HCT116 (cell line): Measurements from ENCODE around the gene ANO2. TPM values are rescaled to one million over a fixed set of nuclear protein-coding genes. Genes with fewer than 3 reads are reported as not detected.

Experiments
- ATAC-seq: fragments of 200-7000 bp; cut with Tn5 transposase; 2 replicates; pipeline ENCODE4 v1.9.1; 2020; ENCODE audit warnings: mild to moderate bottlenecking, moderate library complexity
- BruUV-seq: library from RNA; stranded (reverse); fragments of 400-500 nt; replicated peaks from 2 replicates; lab custom pipeline; 2021; lab: Mats Ljungman, UMichigan
- CTCF ChIA-PET: fragments of 300-600 bp; sonication (Branson Sonifier 250); formaldehyde crosslinking; loops from one replicate; lab custom pipeline; 2021; ENCODE audit warnings: antibody characterized with exemption; lab: Charles Lee
- POLR2A ChIA-PET: fragments of 300-600, 350-600 bp; sonication (Branson Sonifier 250); formaldehyde crosslinking; loops from one replicate; lab custom pipeline; 2021; ENCODE audit warnings: antibody characterized with exemption; lab: Charles Lee
- RAD21 ChIA-PET, 2 experiments: fragments of 300-600 bp; sonication (Branson Sonifier 250); formaldehyde crosslinking; loops; one replicate each; lab custom pipeline; 2023; ENCODE audit warnings: low total read pairs in 2 of 2; ENCODE audit not compliant: uncharacterized antibody in 2 of 2, unreplicated experiment in 2 of 2, low non-redundant PET in 1 of 2; lab: Charles Lee
- DNase-seq: peaks from one replicate; pipeline ENCODE4 v3.0.0-alpha.2; 2010; ENCODE audit warnings: low read depth, low spot score
- H2AFZ ChIP-seq: fragments of 200-600 bp; shearing (Covaris generic), sonication (generic); 2 replicates; pipeline ENCODE4 v1.6.1; 2017; ENCODE audit warnings: low read depth, mixed run types, mixed read lengths, antibody characterized with exemption, low read length; ENCODE audit not compliant: poor library complexity, severe bottlenecking
- H3K27ac ChIP-seq: 2 replicates; pipeline ENCODE4 v1.5.1; 2012; ENCODE audit warnings: low read depth, low read length
- H3K27me3 ChIP-seq: fragments of 200-600 bp; sonication (generic); 2 replicates; pipeline ENCODE4 v1.6.1; 2016; ENCODE audit warnings: mixed run types, low read length, mixed read lengths; ENCODE audit not compliant: insufficient read depth
- H3K36me3 ChIP-seq, 2 experiments: fragments of 200-500 bp in 1 of 2; fragments of 200-600 bp in 1 of 2; sonication (Bioruptor generic) in 1 of 2; sonication (generic) in 1 of 2; 2 replicates each; pipeline versions ENCODE4 v1.5.1 to v1.6.1; 2014 to 2016; ENCODE audit warnings: low read length in 2 of 2, inconsistent platforms in 1 of 2, mixed read lengths in 1 of 2, mixed run types in 1 of 2; ENCODE audit not compliant: insufficient read depth in 2 of 2, control insufficient read depth in 1 of 2
- H3K4me1 ChIP-seq, 2 experiments: fragments of 200-600 bp in 1 of 2; sonication (generic) in 1 of 2; 2 replicates each; pipeline versions ENCODE4 v1.5.1 to v1.6.1; 2012 to 2017; ENCODE audit warnings: low read length in 2 of 2, inconsistent platforms in 1 of 2, mild to moderate bottlenecking in 1 of 2, mixed read lengths in 1 of 2, mixed run types in 1 of 2, moderate library complexity in 1 of 2; ENCODE audit not compliant: insufficient read depth in 2 of 2, control insufficient read depth in 1 of 2
- H3K4me2 ChIP-seq: fragments of 200-600 bp; sonication (generic); 2 replicates; pipeline ENCODE4 v1.6.1; 2017; ENCODE audit warnings: mixed run types, low read length, mixed read lengths
- H3K4me3 ChIP-seq, 2 experiments: fragments of 200-600 bp in 1 of 2; sonication (generic) in 1 of 2; replicated peaks in 1 of 2; 2 replicates each; pipeline ENCODE4 v1.5.1; 2011 to 2016; ENCODE audit warnings: low read length in 2 of 2, control low read depth in 1 of 2, low read depth in 1 of 2, mild to moderate bottlenecking in 1 of 2, mixed read lengths in 1 of 2, mixed run types in 1 of 2
- H3K79me2 ChIP-seq: fragments of 200-600 bp; sonication (generic); 2 replicates; pipeline ENCODE4 v1.6.1; 2017; ENCODE audit warnings: mild to moderate bottlenecking, mixed run types, low read length, moderate library complexity, mixed read lengths; ENCODE audit not compliant: insufficient read depth
- H3K9ac ChIP-seq: fragments of 200-600 bp; sonication (generic); 2 replicates; pipeline ENCODE4 v1.6.1; 2016; ENCODE audit warnings: low read length, mixed read lengths
- H3K9me2 ChIP-seq: fragments of 200-600 bp; sonication (generic), shearing (Covaris generic); 2 replicates; pipeline ENCODE4 v1.6.1; 2017; ENCODE audit warnings: mixed run types, mild to moderate bottlenecking, moderate library complexity; ENCODE audit not compliant: insufficient read depth
- H3K9me3 ChIP-seq, 2 experiments: fragments of 200-500 bp in 1 of 2; fragments of 200-600 bp in 1 of 2; sonication (Bioruptor generic) in 1 of 2; sonication (generic) in 1 of 2; 2 replicates each; pipeline ENCODE4 v1.6.1; 2014 to 2017; ENCODE audit warnings: low read length in 2 of 2, mixed read lengths in 2 of 2, inconsistent platforms in 1 of 2, low read depth in 1 of 2, mild to moderate bottlenecking in 1 of 2, mixed run types in 1 of 2, moderate library complexity in 1 of 2; ENCODE audit not compliant: control insufficient read depth in 1 of 2, insufficient read depth in 1 of 2
- H4K20me1 ChIP-seq: fragments of 200-600 bp; sonication (generic), shearing (Covaris generic); 2 replicates; pipeline ENCODE4 v1.6.1; 2017; ENCODE audit warnings: mixed run types, mild to moderate bottlenecking, moderate library complexity; ENCODE audit not compliant: insufficient read depth
- CBX3 ChIP-seq: IDR thresholded peaks from 2 replicates; pipeline ENCODE4 v1.6.1; 2012; ENCODE audit warnings: low read depth
- CTCF ChIP-seq, 3 experiments: fragments of 200-600 bp in 1 of 3; sonication (generic) in 1 of 3; IDR thresholded peaks in 2 of 3; conservative IDR thresholded peaks in 1 of 3; 2 replicates each; pipeline ENCODE4 v1.5.1; 2012 to 2017; ENCODE audit warnings: low read depth in 2 of 3, low read length in 2 of 3, antibody characterized with exemption in 1 of 3, borderline replicate concordance in 1 of 3, control low read depth in 1 of 3, mild to moderate bottlenecking in 1 of 3, mixed read lengths in 1 of 3, mixed run types in 1 of 3, moderate library complexity in 1 of 3; ENCODE audit not compliant: insufficient read depth in 1 of 3
- EZH2phosphoT487 ChIP-seq: fragments of 200-600 bp; IDR thresholded peaks from 2 replicates; pipeline ENCODE4 v1.6.1; 2018; ENCODE audit warnings: antibody characterized with exemption, borderline replicate concordance
- FOSL1 ChIP-seq: IDR thresholded peaks from 2 replicates; pipeline ENCODE4 v1.6.1; 2012; ENCODE audit warnings: low read depth
- JUND ChIP-seq: IDR thresholded peaks from 2 replicates; pipeline ENCODE4 v1.6.1; 2012
- MAX ChIP-seq: IDR thresholded peaks from 2 replicates; pipeline ENCODE4 v1.6.1; 2012
- POLR2A ChIP-seq: IDR thresholded peaks from 2 replicates; pipeline ENCODE4 v1.7.0; 2011; ENCODE audit warnings: borderline replicate concordance; ENCODE audit not compliant: insufficient read depth, insufficient read length; ENCODE audit errors: extremely low read depth
- POLR2AphosphoS5 ChIP-seq: IDR thresholded peaks from 2 replicates; pipeline ENCODE4 v1.6.1; 2011; ENCODE audit warnings: mild to moderate bottlenecking, low read depth, low read length, moderate library complexity
- RAD21 ChIP-seq: IDR thresholded peaks from 2 replicates; pipeline ENCODE4 v1.6.1; 2012; ENCODE audit warnings: low read depth, mild to moderate bottlenecking
- SRF ChIP-seq: IDR thresholded peaks from 2 replicates; pipeline ENCODE4 v1.6.1; 2012; ENCODE audit warnings: low read depth
- TCF7L2 ChIP-seq: IDR thresholded peaks from 2 replicates; pipeline ENCODE4 v1.7.0; 2011; ENCODE audit warnings: borderline replicate concordance, inconsistent platforms; ENCODE audit not compliant: insufficient read depth, insufficient read length; ENCODE audit errors: extremely low read depth
- YY1 ChIP-seq: IDR thresholded peaks from 2 replicates; pipeline ENCODE4 v1.6.1; 2011; ENCODE audit warnings: low read length, low read depth, moderate library complexity, mild to moderate bottlenecking; ENCODE audit not compliant: insufficient replicate concordance; ENCODE audit errors: extremely low read depth
- ZFX ChIP-seq: fragments of 450-650 bp; IDR thresholded peaks from 2 replicates; pipeline ENCODE4 v1.6.1; 2017
- intact Hi-C: fragments of 100-400 bp; cut with micrococcal nuclease; formaldehyde crosslinking; loops from 2 replicates; pipeline ENCODE4 v1.10.0; 2022
- total RNA-seq: library from RNA; stranded (reverse); gene quantifications from one replicate; pipeline ENCODE4 v1.2.1, GENCODE V29; 2021; ENCODE audit not compliant: unreplicated experiment
- TF ChIP-seq, protein P1 (sequence below): IDR thresholded peaks from 2 replicates; pipeline ENCODE4 v1.6.1; 2011; ENCODE audit warnings: mild to moderate bottlenecking, low read length, moderate library complexity; ENCODE audit not compliant: insufficient replicate concordance; ENCODE audit errors: extremely low read depth

ANO2 gene
- total RNA-seq, 1 experiment from 2014 or later, result not detected

DNA sequence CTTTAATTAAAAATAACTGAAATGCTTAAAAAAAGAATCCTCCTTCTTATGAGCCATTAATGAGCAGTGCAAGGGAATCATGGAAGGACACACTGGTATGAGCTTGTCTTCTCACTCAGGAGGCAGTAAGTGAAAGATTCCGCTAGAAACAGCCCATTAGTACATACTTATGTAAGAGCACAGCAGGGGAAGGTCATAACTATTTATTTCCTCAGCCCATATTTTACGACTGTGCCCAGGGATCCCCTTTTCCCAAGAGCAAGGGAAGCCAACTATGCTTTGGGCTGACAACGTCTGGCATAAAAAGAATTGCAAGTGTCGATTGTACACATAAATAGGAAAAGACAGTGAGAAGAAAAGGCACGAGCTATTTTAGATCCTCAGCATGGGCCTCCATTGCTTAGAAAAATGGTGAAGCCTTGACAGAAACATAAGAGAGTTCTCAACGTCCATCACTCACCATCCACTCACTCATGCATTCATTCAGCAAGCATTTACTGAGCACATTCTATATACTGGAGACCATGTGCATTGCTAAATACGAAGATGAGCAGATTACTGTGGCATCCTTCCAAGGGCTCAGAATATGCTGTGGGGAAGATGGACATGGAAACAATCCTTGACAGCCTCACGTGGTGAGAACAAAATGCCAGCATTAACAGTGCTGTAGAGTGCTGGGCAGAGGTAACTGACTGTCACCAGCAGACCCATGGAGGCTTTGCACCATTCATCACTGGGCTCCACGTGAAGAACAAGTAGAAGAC is 360.5 kb downstream of the ANO2 start (continued):
- no peak for TF ChIP-seq RAD21
- TF ChIP-seq, all 23 proteins: peak for 0

- intact Hi-C loops, result no loop called here
- Histone ChIP-seq H3K4me1 (peaks cover 2 to 8% of the 10 kb centered on the region in 2 experiments; a peak in 3 of 4 replicates), H3K4me3 (no peak overlapping the region), H3K9me3 (no peaks in the 10 kb centered on the region), H4K20me1 (no peaks in the 10 kb centered on the region), H3K79me2 (no peaks in the 10 kb centered on the region), H3K27ac (no peak overlapping the region), H3K27me3 (peaks cover 19% of the 10 kb centered on the region), H3K4me2 (no peak overlapping the region), H3K9ac (no peak overlapping the region), H3K36me3 (no peaks in the 10 kb centered on the region), H2AFZ (no peak overlapping the region), H3K9me2 (no peaks in the 10 kb centered on the region)
- ChIA-PET POLR2A (no interaction called here), CTCF (no interaction called here), RAD21 (no interaction called here)
- DNase-seq, result no peak
- ATAC-seq, result no peak
- TF ChIP-seq POLR2AphosphoS5, result no peak
- BruUV-seq, result no TSS peak
Measured at GRCh38 chr12:5582541-5582940, 362.5 kb downstream of the ANO2 start.

- Histone ChIP-seq H3K9me3 (no peaks in the 10 kb centered on the region), H3K27me3 (peaks cover 23% of the 10 kb centered on the region), H3K9me2 (no peaks in the 10 kb centered on the region), H2AFZ (no peak overlapping the region), H3K9ac (no peak overlapping the region), H3K79me2 (no peaks in the 10 kb centered on the region), H3K4me1 (peaks cover 2 to 8% of the 10 kb centered on the region in 2 experiments; a peak in 3 of 4 replicates), H3K4me2 (no peak overlapping the region), H3K36me3 (no peaks in the 10 kb centered on the region), H3K27ac (no peak overlapping the region), H4K20me1 (no peaks in the 10 kb centered on the region), H3K4me3 (no peak overlapping the region)
- ATAC-seq (no peak), DNase-seq (no peak)
- ChIA-PET CTCF (no interaction called here), POLR2A (no interaction called here), RAD21 (no interaction called here)
- intact Hi-C loops, result no loop called here
- no TSS peak for BruUV-seq
- TF ChIP-seq, protein P1, sequence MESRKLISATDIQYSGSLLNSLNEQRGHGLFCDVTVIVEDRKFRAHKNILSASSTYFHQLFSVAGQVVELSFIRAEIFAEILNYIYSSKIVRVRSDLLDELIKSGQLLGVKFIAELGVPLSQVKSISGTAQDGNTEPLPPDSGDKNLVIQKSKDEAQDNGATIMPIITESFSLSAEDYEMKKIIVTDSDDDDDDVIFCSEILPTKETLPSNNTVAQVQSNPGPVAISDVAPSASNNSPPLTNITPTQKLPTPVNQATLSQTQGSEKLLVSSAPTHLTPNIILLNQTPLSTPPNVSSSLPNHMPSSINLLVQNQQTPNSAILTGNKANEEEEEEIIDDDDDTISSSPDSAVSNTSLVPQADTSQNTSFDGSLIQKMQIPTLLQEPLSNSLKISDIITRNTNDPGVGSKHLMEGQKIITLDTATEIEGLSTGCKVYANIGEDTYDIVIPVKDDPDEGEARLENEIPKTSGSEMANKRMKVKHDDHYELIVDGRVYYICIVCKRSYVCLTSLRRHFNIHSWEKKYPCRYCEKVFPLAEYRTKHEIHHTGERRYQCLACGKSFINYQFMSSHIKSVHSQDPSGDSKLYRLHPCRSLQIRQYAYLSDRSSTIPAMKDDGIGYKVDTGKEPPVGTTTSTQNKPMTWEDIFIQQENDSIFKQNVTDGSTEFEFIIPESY, result no peak
- TF ChIP-seq JUND (no peak), ZFX (no peak), CTCF (IDR thresholded peaks at IDR 0.05 in 2 of 3, conservative IDR thresholded peaks at IDR 0.05 in 1 of 3; ENCODE audit: borderline replicate concordance in 1 of 3, insufficient read depth in 1 of 3, low read depth in 2 of 3, low read length in 2 of 3) (no peak), EZH2phosphoT487 (no peak), YY1 (no peak), MAX (no peak), RAD21 (no peak), POLR2A (no peak), TCF7L2 (no peak), FOSL1 (no peak), SRF (no peak), CBX3 (no peak)
Measured at GRCh38 chr12:5582018-5582417, 363.0 kb downstream of the ANO2 start.
